ENCODE results near the gene SEZ6L.

The SEZ6L gene

GRCh38 chr22:26174280-26174679, 5.0 kb downstream of the SEZ6L start:
- no peak overlapping the region for H3K4ac ChIP-seq (ENCODE audit: low read length)
- no peak for DNase-seq (ENCODE audit: low spot score)
- H3K18ac ChIP-seq (ENCODE audit: low read length), result no peak overlapping the region
- no peak overlapping the region for H3K9ac ChIP-seq (ENCODE audit: low read depth, low read length, poor library complexity)
- no peak overlapping the region for H3K4me3 ChIP-seq (ENCODE audit: low read length in 2 of 2)
- H2AFZ ChIP-seq (ENCODE audit: low read length), result no peak overlapping the region
- no peak overlapping the region for H2BK12ac ChIP-seq (ENCODE audit: low read length)
- H2AK5ac ChIP-seq (ENCODE audit: low read depth, low read length), result no peak overlapping the region
- no peak overlapping the region for H3K14ac ChIP-seq (ENCODE audit: low read length)
- H3K23ac ChIP-seq (ENCODE audit: low read depth, low read length, poor library complexity), result no peak overlapping the region
- no peak overlapping the region for H2BK5ac ChIP-seq (ENCODE audit: low read length)
- H3K27me3 ChIP-seq (ENCODE audit: control insufficient read depth in 3 of 3, insufficient read depth in 3 of 3, low read depth in 1 of 3, low read length in 3 of 3), result peaks cover 5 to 31% (median 24%) of the 10 kb centered on the region in 3 experiments
- H3K27ac ChIP-seq (replicated peaks; ENCODE audit: low read length), result no peak overlapping the region
- H3K4me1 ChIP-seq (ENCODE audit: control insufficient read depth in 2 of 2, insufficient read depth in 1 of 2, low read depth in 1 of 2, low read length in 2 of 2), result peaks cover 0 to 2% of the 10 kb centered on the region in 2 donors
- H3K9me3 ChIP-seq (replicated peaks in 1 of 2; ENCODE audit: control insufficient read depth in 2 of 2, insufficient read depth in 1 of 2, low read depth in 1 of 2, low read length in 2 of 2), result no peaks in the 10 kb centered on the region
- no peaks in the 10 kb centered on the region for H3K36me3 ChIP-seq (replicated peaks in 1 of 2; ENCODE audit: control insufficient read depth in 2 of 2, insufficient read depth in 2 of 2, low read length in 2 of 2)
- H3K4me2 ChIP-seq (ENCODE audit: insufficient read depth, low read length, poor library complexity, severe bottlenecking), result no peak overlapping the region
- no peak overlapping the region for H4K8ac ChIP-seq (ENCODE audit: low read depth, low read length)
- H2BK120ac ChIP-seq (ENCODE audit: low read depth, low read length), result no peak overlapping the region
- H2BK15ac ChIP-seq (ENCODE audit: low read length), result no peak overlapping the region
- no peaks in the 10 kb centered on the region for H3K79me1 ChIP-seq (ENCODE audit: low read depth, low read length)
- WGBS, 2 donors (ENCODE audit: extremely low coverage in 2 of 2, insufficient read length in 2 of 2, insufficient replicate concordance in 1 of 2), result no CpG with 5 or more reads among the region's 12 CpGs
- no peak overlapping the region for H4K91ac ChIP-seq (ENCODE audit: low read depth, low read length, poor library complexity)

GRCh38 chr22:26182723-26183122, 13.5 kb downstream of the SEZ6L start:
- H3K4me2 ChIP-seq (ENCODE audit: insufficient read depth, low read length, poor library complexity, severe bottlenecking), result no peak overlapping the region
- no peak overlapping the region for H4K91ac ChIP-seq (ENCODE audit: low read depth, low read length, poor library complexity)
- H2AK5ac ChIP-seq (ENCODE audit: low read depth, low read length), result no peak overlapping the region
- no peak overlapping the region for H3K4me3 ChIP-seq (ENCODE audit: low read length in 2 of 2)
- H3K23ac ChIP-seq (ENCODE audit: low read depth, low read length, poor library complexity), result no peak overlapping the region
- no peak for DNase-seq (ENCODE audit: low spot score)
- no peak overlapping the region for H3K18ac ChIP-seq (ENCODE audit: low read length)
- H2BK12ac ChIP-seq (ENCODE audit: low read length), result no peak overlapping the region
- H3K9me3 ChIP-seq (replicated peaks in 1 of 2; ENCODE audit: control insufficient read depth in 2 of 2, insufficient read depth in 1 of 2, low read depth in 1 of 2, low read length in 2 of 2), result no peaks in the 10 kb centered on the region
- no peaks in the 10 kb centered on the region for H3K36me3 ChIP-seq (replicated peaks in 1 of 2; ENCODE audit: control insufficient read depth in 2 of 2, insufficient read depth in 2 of 2, low read length in 2 of 2)
- no peak overlapping the region for H4K8ac ChIP-seq (ENCODE audit: low read depth, low read length)
- no peak overlapping the region for H2BK120ac ChIP-seq (ENCODE audit: low read depth, low read length)
- no peak overlapping the region for H2AFZ ChIP-seq (ENCODE audit: low read length)
- H3K27ac ChIP-seq (replicated peaks; ENCODE audit: low read length), result no peak overlapping the region
- no peak overlapping the region for H2BK5ac ChIP-seq (ENCODE audit: low read length)
- H3K14ac ChIP-seq (ENCODE audit: low read length), result no peak overlapping the region
- no peaks in the 10 kb centered on the region for H3K79me1 ChIP-seq (ENCODE audit: low read depth, low read length)
- no CpG with 5 or more reads among the region's 3 CpGs for WGBS, 2 donors (ENCODE audit: extremely low coverage in 2 of 2, insufficient read length in 2 of 2, insufficient replicate concordance in 1 of 2)
- H3K27me3 ChIP-seq (ENCODE audit: control insufficient read depth in 3 of 3, insufficient read depth in 3 of 3, low read depth in 1 of 3, low read length in 3 of 3), result no peaks in the 10 kb centered on the region
- no peaks in the 10 kb centered on the region for H3K4me1 ChIP-seq (ENCODE audit: control insufficient read depth in 2 of 2, insufficient read depth in 1 of 2, low read depth in 1 of 2, low read length in 2 of 2)
- no peak overlapping the region for H2BK15ac ChIP-seq (ENCODE audit: low read length)
- no peak overlapping the region for H3K9ac ChIP-seq (ENCODE audit: low read depth, low read length, poor library complexity)
- H3K4ac ChIP-seq (ENCODE audit: low read length), result no peak overlapping the region

GRCh38 chr22:26185190-26185589, 15.9 kb downstream of the SEZ6L start:
- no peak overlapping the region for H4K8ac ChIP-seq (ENCODE audit: low read depth, low read length)
- H3K9me3 ChIP-seq (replicated peaks in 1 of 2; ENCODE audit: control insufficient read depth in 2 of 2, insufficient read depth in 1 of 2, low read depth in 1 of 2, low read length in 2 of 2), result no peaks in the 10 kb centered on the region
- no CpG with 5 or more reads among the region's 2 CpGs for WGBS, 2 donors (ENCODE audit: extremely low coverage in 2 of 2, insufficient read length in 2 of 2, insufficient replicate concordance in 1 of 2)
- no peaks in the 10 kb centered on the region for H3K36me3 ChIP-seq (replicated peaks in 1 of 2; ENCODE audit: control insufficient read depth in 2 of 2, insufficient read depth in 2 of 2, low read length in 2 of 2)
- H3K79me1 ChIP-seq (ENCODE audit: low read depth, low read length), result no peaks in the 10 kb centered on the region
- no peak for DNase-seq (ENCODE audit: low spot score)
- no peak overlapping the region for H2AK5ac ChIP-seq (ENCODE audit: low read depth, low read length)
- H3K23ac ChIP-seq (ENCODE audit: low read depth, low read length, poor library complexity), result no peak overlapping the region
- no peak overlapping the region for H2BK5ac ChIP-seq (ENCODE audit: low read length)
- no peak overlapping the region for H3K4me2 ChIP-seq (ENCODE audit: insufficient read depth, low read length, poor library complexity, severe bottlenecking)
- no peak overlapping the region for H4K91ac ChIP-seq (ENCODE audit: low read depth, low read length, poor library complexity)
- no peak overlapping the region for H3K14ac ChIP-seq (ENCODE audit: low read length)
- H3K9ac ChIP-seq (ENCODE audit: low read depth, low read length, poor library complexity), result no peak overlapping the region
- H3K27ac ChIP-seq (replicated peaks; ENCODE audit: low read length), result no peak overlapping the region
- H3K4me3 ChIP-seq (ENCODE audit: low read length in 2 of 2), result no peak overlapping the region
- no peak overlapping the region for H2AFZ ChIP-seq (ENCODE audit: low read length)
- no peak overlapping the region for H2BK15ac ChIP-seq (ENCODE audit: low read length)
- no peak overlapping the region for H3K18ac ChIP-seq (ENCODE audit: low read length)
- no peak overlapping the region for H2BK12ac ChIP-seq (ENCODE audit: low read length)
- no peaks in the 10 kb centered on the region for H3K4me1 ChIP-seq (ENCODE audit: control insufficient read depth in 2 of 2, insufficient read depth in 1 of 2, low read depth in 1 of 2, low read length in 2 of 2)
- no peak overlapping the region for H2BK120ac ChIP-seq (ENCODE audit: low read depth, low read length)
- H3K27me3 ChIP-seq (ENCODE audit: control insufficient read depth in 3 of 3, insufficient read depth in 3 of 3, low read depth in 1 of 3, low read length in 3 of 3), result no peaks in the 10 kb centered on the region
- H3K4ac ChIP-seq (ENCODE audit: low read length), result no peak overlapping the region

- Histone ChIP-seq H3K9me3 (replicated peaks in 1 of 2; ENCODE audit: control insufficient read depth in 2 of 2, insufficient read depth in 1 of 2, low read depth in 1 of 2, low read length in 2 of 2) (no peaks in the 10 kb centered on the region), H3K27me3 (ENCODE audit: control insufficient read depth in 3 of 3, insufficient read depth in 3 of 3, low read depth in 1 of 3, low read length in 3 of 3) (no peaks in the 10 kb centered on the region), H3K27ac (replicated peaks; ENCODE audit: low read length) (no peak overlapping the region), H2BK120ac (ENCODE audit: low read depth, low read length) (no peak overlapping the region), H3K23ac (ENCODE audit: low read depth, low read length, poor library complexity) (no peak overlapping the region), H3K4me2 (ENCODE audit: insufficient read depth, low read length, poor library complexity, severe bottlenecking) (no peak overlapping the region), H3K9ac (ENCODE audit: low read depth, low read length, poor library complexity) (no peak overlapping the region), H3K18ac (ENCODE audit: low read length) (no peak overlapping the region), H2BK12ac (ENCODE audit: low read length) (no peak overlapping the region), H2AK5ac (ENCODE audit: low read depth, low read length) (no peak overlapping the region), H4K8ac (ENCODE audit: low read depth, low read length) (no peak overlapping the region), H2AFZ (ENCODE audit: low read length) (no peak overlapping the region), H3K79me1 (ENCODE audit: low read depth, low read length) (no peaks in the 10 kb centered on the region), H3K4ac (ENCODE audit: low read length) (no peak overlapping the region), H3K4me3 (ENCODE audit: low read length in 2 of 2) (no peak overlapping the region), H4K91ac (ENCODE audit: low read depth, low read length, poor library complexity) (no peak overlapping the region), H3K4me1 (ENCODE audit: control insufficient read depth in 2 of 2, insufficient read depth in 1 of 2, low read depth in 1 of 2, low read length in 2 of 2) (no peaks in the 10 kb centered on the region), H2BK5ac (ENCODE audit: low read length) (no peak overlapping the region), H3K14ac (ENCODE audit: low read length) (no peak overlapping the region), H3K36me3 (replicated peaks in 1 of 2; ENCODE audit: control insufficient read depth in 2 of 2, insufficient read depth in 2 of 2, low read length in 2 of 2) (no peaks in the 10 kb centered on the region), H2BK15ac (ENCODE audit: low read length) (no peak overlapping the region)
- no peak for DNase-seq (ENCODE audit: low spot score)
- no CpG with 5 or more reads among the region's 4 CpGs for WGBS, 2 donors (ENCODE audit: extremely low coverage in 2 of 2, insufficient read length in 2 of 2, insufficient replicate concordance in 1 of 2)
Observed at GRCh38 chr22:26188341-26188740, 19.1 kb downstream of the SEZ6L start.

Measured in neuronal stem cell (in vitro differentiated cells).